ENCODE data around the gene EXOC4.

GRCh38 chr7:133771788-133772419, 519.0 kb downstream of the EXOC4 start:
- TF ChIP-seq CTCF (IDR thresholded peaks at IDR 0.05 in 4 of 5, conservative IDR thresholded peaks at IDR 0.05 in 1 of 5) = no peak
- TF ChIP-seq POLR2A (IDR thresholded peaks at IDR 0.05) = no peak

Measured in gastrocnemius medialis (tissue), 4 donors.